ENCODE data around the gene PITPNM1. TPM values are rescaled to one million over a fixed set of nuclear protein-coding genes. Genes with fewer than 3 reads are reported as not detected.
"Not testable (repeated sequence)": the region's sequence is repeated elsewhere in the genome, so short reads cannot be mapped to it uniquely, and the experiment has no call there.

The PITPNM1 gene
- total RNA-seq, 8 experiments from 2014 or later = 21.4 to 64.4 (median 35.9) TPM

GRCh38 chr11:67470337-67471002 is 34.7 kb downstream of the PITPNM1 start:
- peaks cover 11 to 12% of the 10 kb centered on the region in 2 donors for H3K4me1 ChIP-seq (replicated peaks in 1 of 2)
- H3K27ac ChIP-seq = no peak overlapping the region

GRCh38 chr11:67469508-67469811 is 35.7 kb downstream of the PITPNM1 start:
- in situ Hi-C loops (cut with MboI; ENCODE audit: low pct_unique_long_range_greater_than_20kb in 2 of 9, low sequenced_read_pairs in 9 of 9, unreplicated experiment in 9 of 9) = no loop called here
- no peak for ATAC-seq (replicated peaks in 6 of 8)
- 0 to 100% (median 22%) methylated on average over 1 to 9 of the region's 9 CpGs; no CpG with 5 or more reads in 3 of the 10 experiments for WGBS, 10 experiments
- peak overlapping the region; percentile 86 to 88 for H3K27ac ChIP-seq
- H3K4me3 ChIP-seq = peak overlapping the region; percentile 65 to 82 (median 77)
- H3K4me1 ChIP-seq (replicated peaks in 1 of 2) = peaks cover 11 to 14% of the 10 kb centered on the region in 2 donors

More at GRCh38 chr11:67470337-67471002, 34.7 kb downstream of the PITPNM1 start:
- in situ Hi-C loops (cut with MboI; ENCODE audit: low pct_unique_long_range_greater_than_20kb in 2 of 9, low sequenced_read_pairs in 9 of 9, unreplicated experiment in 9 of 9) = no loop called here
- no peak for ATAC-seq (replicated peaks in 6 of 8)
- H3K4me3 ChIP-seq = no peak overlapping the region
- WGBS, 10 experiments = 0 to 100% (median 78%) methylated on average over 1 to 6 of the region's 8 CpGs

GRCh38 chr11:67468759-67469507 is 36.2 kb downstream of the PITPNM1 start, which contains the start of gene TMEM134:
Gene TMEM134 (minus strand): TSS chr11:67469251. CDS start chr11:67469192, 59 bp downstream.
- Histone ChIP-seq H3K4me3 (peak within 1 kb of the TSS; percentile 65 to 82 (median 77)), H3K27ac (peak within 1 kb of the TSS; percentile 86 to 88), H3K4me1 (replicated peaks in 1 of 2) (peaks cover 16 to 19% of the 10 kb centered on the region in 2 donors)
- ATAC-seq (replicated peaks in 6 of 8) = peak; percentile 79 to 93 (median 86)
- in situ Hi-C loops (cut with MboI; ENCODE audit: low pct_unique_long_range_greater_than_20kb in 2 of 9, low sequenced_read_pairs in 9 of 9, unreplicated experiment in 9 of 9) = no loop called here
- WGBS, 10 experiments = no CpG with 5 or more reads among the region's 76 CpGs

- Histone ChIP-seq H3K4me3 (peak overlapping the region; percentile 65 to 82 (median 77)), H3K4me1 (replicated peaks in 1 of 2) (peaks cover 20 to 23% of the 10 kb centered on the region in 2 donors), H3K27ac (peak overlapping the region; percentile 69 to 79)
- no peak for ATAC-seq (replicated peaks in 6 of 8)
- 0 to 20% (median 10%) methylated on average over 1 to 2 of the region's 6 CpGs; no CpG with 5 or more reads in 6 of the 10 experiments for WGBS, 10 experiments
- in situ Hi-C loops (cut with MboI; ENCODE audit: low pct_unique_long_range_greater_than_20kb in 2 of 9, low sequenced_read_pairs in 9 of 9, unreplicated experiment in 9 of 9) = no loop called here
Measured at GRCh38 chr11:67468456-67468758, 36.8 kb downstream of the PITPNM1 start.

- in situ Hi-C loops (cut with MboI; ENCODE audit: low pct_unique_long_range_greater_than_20kb in 2 of 9, low sequenced_read_pairs in 9 of 9, unreplicated experiment in 9 of 9) = no loop called here
- WGBS, 10 experiments = 0 to 40% methylated on average over 1 of the region's 5 CpGs; no CpG with 5 or more reads in 8 of the 10 experiments
- H3K27ac ChIP-seq = no peak overlapping the region
Measured at GRCh38 chr11:67468056-67468455, 37.1 kb downstream of the PITPNM1 start.

GRCh38 chr11:67466962-67467771 is 38.0 kb downstream of the PITPNM1 start:
- H3K4me1 ChIP-seq (replicated peaks in 1 of 2) = peaks cover 20 to 23% of the 10 kb centered on the region in 2 donors
- WGBS, 10 experiments = 100% methylated on average over 1 of the region's 11 CpGs; no CpG with 5 or more reads in 8 of the 10 experiments
- H3K4me3 ChIP-seq = no peak overlapping the region
- in situ Hi-C loops (cut with MboI; ENCODE audit: low pct_unique_long_range_greater_than_20kb in 2 of 9, low sequenced_read_pairs in 9 of 9, unreplicated experiment in 9 of 9) = no loop called here
- no peak overlapping the region for H3K27ac ChIP-seq
- ATAC-seq (replicated peaks in 6 of 8) = no peak

More at GRCh38 chr11:67468056-67468455, 37.1 kb downstream of the PITPNM1 start:
- peak overlapping the region; percentile 65 to 82 (median 77) for H3K4me3 ChIP-seq
- H3K4me1 ChIP-seq (replicated peaks in 1 of 2) = peaks cover 20 to 23% of the 10 kb centered on the region in 2 donors
- ATAC-seq (replicated peaks in 6 of 8) = no peak

- no peak for ATAC-seq (replicated peaks in 6 of 8)
- Histone ChIP-seq H3K4me1 (replicated peaks in 1 of 2) (peaks cover 20 to 23% of the 10 kb centered on the region in 2 donors), H3K27ac (no peak overlapping the region), H3K4me3 (no peak overlapping the region)
- in situ Hi-C loops (cut with MboI; ENCODE audit: low pct_unique_long_range_greater_than_20kb in 2 of 9, low sequenced_read_pairs in 9 of 9, unreplicated experiment in 9 of 9) = no loop called here
- WGBS, 10 experiments = 100% methylated on average over 1 to 3 of the region's 5 CpGs; no CpG with 5 or more reads in 5 of the 10 experiments
Measured at GRCh38 chr11:67466367-67466766, 38.8 kb downstream of the PITPNM1 start.

GRCh38 chr11:67465530-67465929 is 39.6 kb downstream of the PITPNM1 start:
- H3K27ac ChIP-seq; in situ Hi-C loops (cut with MboI; ENCODE audit: low pct_unique_long_range_greater_than_20kb in 2 of 9, low sequenced_read_pairs in 9 of 9, unreplicated experiment in 9 of 9); H3K4me3 ChIP-seq; ATAC-seq (replicated peaks in 6 of 8): not testable (repeated sequence)
- peaks cover 20 to 23% of the 10 kb centered on the region in 2 donors for H3K4me1 ChIP-seq (replicated peaks in 1 of 2)
- WGBS, 10 experiments = 100% methylated on average over 1 of the region's 2 CpGs; no CpG with 5 or more reads in 9 of the 10 experiments

GRCh38 chr11:67465189-67465510 is 40.0 kb downstream of the PITPNM1 start:
- in situ Hi-C loops (cut with MboI; ENCODE audit: low pct_unique_long_range_greater_than_20kb in 2 of 9, low sequenced_read_pairs in 9 of 9, unreplicated experiment in 9 of 9) = no loop called here
- peaks cover 20 to 23% of the 10 kb centered on the region in 2 donors for H3K4me1 ChIP-seq (replicated peaks in 1 of 2)
- ATAC-seq (replicated peaks in 6 of 8) = no peak
- peak overlapping the region; percentile 48 to 67 (median 56) for H3K4me3 ChIP-seq
- 50% methylated on average over 1 of the region's 3 CpGs; no CpG with 5 or more reads in 9 of the 10 experiments for WGBS, 10 experiments
- peak overlapping the region; percentile 81 for H3K27ac ChIP-seq

GRCh38 chr11:67464411-67465188 is 40.6 kb downstream of the PITPNM1 start:
- Histone ChIP-seq H3K4me3 (peak overlapping the region; percentile 48 to 67 (median 56)), H3K27ac (peak overlapping the region; percentile 81), H3K4me1 (replicated peaks in 1 of 2) (peaks cover 18 to 21% of the 10 kb centered on the region in 2 donors)
- peak; percentile 11 to 70 (median 58) for ATAC-seq (replicated peaks in 6 of 8)
- in situ Hi-C loops (cut with MboI; ENCODE audit: low pct_unique_long_range_greater_than_20kb in 2 of 9, low sequenced_read_pairs in 9 of 9, unreplicated experiment in 9 of 9) = no loop called here
- 10 to 100% (median 30%) methylated on average over 1 to 4 of the region's 56 CpGs; no CpG with 5 or more reads in 5 of the 10 experiments for WGBS, 10 experiments

- Histone ChIP-seq H3K27ac (peak overlapping the region; percentile 30 to 63), H3K4me3 (peak overlapping the region; percentile 48 to 67 (median 56)), H3K4me1 (replicated peaks in 1 of 2) (peaks cover 17 to 19% of the 10 kb centered on the region in 2 donors)
- WGBS, 10 experiments = 79 to 100% (median 81%) methylated on average over 1 to 9 of the region's 20 CpGs; no CpG with 5 or more reads in 3 of the 10 experiments
- in situ Hi-C loops (cut with MboI; ENCODE audit: low pct_unique_long_range_greater_than_20kb in 2 of 9, low sequenced_read_pairs in 9 of 9, unreplicated experiment in 9 of 9) = no loop called here
- ATAC-seq (replicated peaks in 6 of 8) = peak in 5 of 8 experiments; percentile 38 to 52 (median 47)
Measured at GRCh38 chr11:67463680-67464410, 41.3 kb downstream of the PITPNM1 start.

GRCh38 chr11:67463186-67463585 is 42.0 kb downstream of the PITPNM1 start:
- Histone ChIP-seq H3K4me1 (replicated peaks in 1 of 2) (peaks cover 16 to 17% of the 10 kb centered on the region in 2 donors), H3K27ac (no peak overlapping the region), H3K4me3 (no peak overlapping the region)
- 80 to 100% (median 98%) methylated on average over 1 to 5 of the region's 10 CpGs; no CpG with 5 or more reads in 2 of the 10 experiments for WGBS, 10 experiments
- in situ Hi-C loops (cut with MboI; ENCODE audit: low pct_unique_long_range_greater_than_20kb in 2 of 9, low sequenced_read_pairs in 9 of 9, unreplicated experiment in 9 of 9) = no loop called here
- no peak for ATAC-seq (replicated peaks in 6 of 8)

All from motor neuron (in vitro differentiated cells).